ENCODE results near the gene PPAN. TPM values are rescaled to one million over a fixed set of nuclear protein-coding genes. Genes with fewer than 3 reads are reported as not detected.

PPAN gene
- total RNA-seq, 1 donor from 2014 or later, result 88.7 TPM

GRCh38 chr19:10092648-10093294 lies 13.4 kb upstream of the PPAN start:
- intact Hi-C loops (cut with micrococcal nuclease), result no loop called here

- intact Hi-C loops (cut with micrococcal nuclease), result no loop called here
Observed at GRCh38 chr19:10093295-10094186, 12.6 kb upstream of the PPAN start.

- intact Hi-C loops (cut with micrococcal nuclease), result no loop called here
Observed at GRCh38 chr19:10095622-10095947, 10.6 kb upstream of the PPAN start.

- intact Hi-C loops (cut with micrococcal nuclease), result loop anchor here (1.0 kb wide), 2 partner anchors 8 to 10 kb away; partner anchors contain the start of gene SHFL
Observed at GRCh38 chr19:10095948-10096614, 10.1 kb upstream of the PPAN start.

- intact Hi-C loops (cut with micrococcal nuclease), result loop anchor here (1.0 kb wide), 2 partner anchors 8 to 10 kb away; partner anchors contain the start of gene SHFL
Observed at GRCh38 chr19:10096615-10096963, 9.6 kb upstream of the PPAN start.

- intact Hi-C loops (cut with micrococcal nuclease), result loop anchor here (10.0 kb wide), 4 partner anchors 265 to 1405 kb away; partner anchors contain the start of genes LDLR, MBD3L1, PIN1 and ZNF558
Observed at GRCh38 chr19:10100163-10100785, 5.9 kb upstream of the PPAN start.

- intact Hi-C loops (cut with micrococcal nuclease), result loop anchor here (10.0 kb wide), 4 partner anchors 268 to 1402 kb away; partner anchors contain the start of genes LDLR, MBD3L1, PIN1 and ZNF558
Observed at GRCh38 chr19:10102787-10103236, 3.4 kb upstream of the PPAN start.

GRCh38 chr19:10104130-10104513 lies 2.0 kb upstream of the PPAN start:
- intact Hi-C loops (cut with micrococcal nuclease), result loop anchor here (1.0 to 10.0 kb wide), 7 partner anchors 8 to 1401 kb away; partner anchors contain the start of genes LDLR, MBD3L1, PIN1 and ZNF558

- intact Hi-C loops (cut with micrococcal nuclease), result loop anchor here (1.0 to 10.0 kb wide), 10 partner anchors 7 to 1400 kb away; partner anchors contain the start of genes CDKN2D, KRI1, LDLR and MBD3L1
Observed at GRCh38 chr19:10104665-10105508, 1.3 kb upstream of the PPAN start.

- intact Hi-C loops (cut with micrococcal nuclease), result loop anchor here (1.0 to 10.0 kb wide), 9 partner anchors 14 to 1399 kb away; partner anchors contain the start of genes CDKN2D, EIF3G, KRI1 and LDLR
Observed at GRCh38 chr19:10105509-10106099, 558 bp upstream of the PPAN start.

GRCh38 chr19:10107254-10107653 lies 1.1 kb downstream of the PPAN start:
- intact Hi-C loops (cut with micrococcal nuclease), result loop anchor here (5.0 to 10.0 kb wide), 7 partner anchors 90 to 1398 kb away; partner anchors contain the start of genes CDKN2D, KRI1, LDLR and MBD3L1

GRCh38 chr19:10107817-10108367 lies 1.7 kb downstream of the PPAN start:
- intact Hi-C loops (cut with micrococcal nuclease), result loop anchor here (5.0 to 10.0 kb wide), 7 partner anchors 89 to 1397 kb away; partner anchors contain the start of genes CDKN2D, KRI1, LDLR and MBD3L1

- intact Hi-C loops (cut with micrococcal nuclease), result loop anchor here (5.0 to 10.0 kb wide), 7 partner anchors 88 to 1395 kb away; partner anchors contain the start of genes CDKN2D, KRI1, LDLR and MBD3L1
Observed at GRCh38 chr19:10109528-10109927, 3.4 kb downstream of the PPAN start.

- intact Hi-C loops (cut with micrococcal nuclease), result no loop called here
Observed at GRCh38 chr19:10110076-10110971, 4.2 kb downstream of the PPAN start.

GRCh38 chr19:10110972-10111317 lies 4.8 kb downstream of the PPAN start:
- intact Hi-C loops (cut with micrococcal nuclease), result no loop called here

GRCh38 chr19:10111405-10111811 lies 5.2 kb downstream of the PPAN start, which contains the start of gene P2RY11:
P2RY11 (plus strand) TSS chr19:10111693; CDS start chr19:10111722, 29 bp downstream.
- intact Hi-C loops (cut with micrococcal nuclease), result no loop called here

- intact Hi-C loops (cut with micrococcal nuclease), result loop anchor here (1.0 to 2.0 kb wide), 2 partner anchors 8 to 177 kb away; no protein-coding TSS in a partner anchor
Observed at GRCh38 chr19:10112037-10112761, 6.0 kb downstream of the PPAN start.

Measured in T-helper 1 cell treated with Interleukin-12 subunit alpha and Interleukin-12 subunit beta and Interleukin-4 antibody, amounts not matched to agents 30 ng/mL and 1 ng/mL, for 36 hours (primary cell).